NCI-H1694 (cell line): ENCODE measurements around the gene GABARAPL1.
"Not testable (repeated sequence)": the region's sequence is repeated elsewhere in the genome, so short reads cannot be mapped to it uniquely, and the experiment has no call there.

Experiments used
- DNase-seq: peaks from one replicate; lab custom pipeline; 2025; lab: John Stamatoyannopoulos, UW

Gene GABARAPL1

DNA sequence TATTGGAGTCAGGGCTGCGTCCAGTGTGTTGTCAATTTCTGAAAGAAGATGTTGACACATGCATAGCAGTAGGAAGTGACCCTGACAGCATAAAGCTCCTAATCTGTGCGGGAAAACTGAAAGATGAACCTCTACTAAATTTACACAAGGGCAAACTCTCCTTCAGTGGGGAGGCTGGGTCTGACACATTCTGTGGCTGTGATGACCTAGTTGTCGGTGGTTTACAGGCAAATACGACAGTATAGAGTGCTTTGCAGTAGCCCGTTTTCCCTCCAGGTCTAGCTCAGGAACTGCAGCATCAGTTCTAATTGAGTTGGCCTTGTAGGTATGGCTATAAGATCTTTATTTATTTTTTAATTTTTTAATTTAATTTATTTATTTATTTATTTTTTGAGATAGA lies 14.8 kb upstream of the GABARAPL1 start:
- DNase-seq: no peak

DNA sequence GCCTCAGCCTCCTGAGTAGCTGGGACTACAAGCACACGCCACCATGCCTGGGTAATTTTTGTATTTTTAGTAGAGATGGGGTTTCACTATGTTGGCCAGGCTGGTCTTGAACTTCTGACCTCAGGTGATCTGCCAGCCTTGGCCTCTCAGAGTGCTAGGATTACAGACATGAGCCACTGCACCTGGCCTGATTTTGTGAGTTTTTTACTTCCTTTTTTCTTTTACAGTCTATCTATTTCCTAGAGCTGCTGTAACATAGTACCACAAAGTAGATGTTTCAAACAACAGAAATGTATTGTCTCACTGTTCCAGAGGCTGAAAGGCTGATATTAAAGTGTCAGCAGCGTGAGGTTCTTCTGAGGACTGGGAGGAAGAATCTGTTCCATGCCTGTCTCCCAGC lies 8.2 kb upstream of the GABARAPL1 start:
- not testable (repeated sequence) for DNase-seq

DNA sequence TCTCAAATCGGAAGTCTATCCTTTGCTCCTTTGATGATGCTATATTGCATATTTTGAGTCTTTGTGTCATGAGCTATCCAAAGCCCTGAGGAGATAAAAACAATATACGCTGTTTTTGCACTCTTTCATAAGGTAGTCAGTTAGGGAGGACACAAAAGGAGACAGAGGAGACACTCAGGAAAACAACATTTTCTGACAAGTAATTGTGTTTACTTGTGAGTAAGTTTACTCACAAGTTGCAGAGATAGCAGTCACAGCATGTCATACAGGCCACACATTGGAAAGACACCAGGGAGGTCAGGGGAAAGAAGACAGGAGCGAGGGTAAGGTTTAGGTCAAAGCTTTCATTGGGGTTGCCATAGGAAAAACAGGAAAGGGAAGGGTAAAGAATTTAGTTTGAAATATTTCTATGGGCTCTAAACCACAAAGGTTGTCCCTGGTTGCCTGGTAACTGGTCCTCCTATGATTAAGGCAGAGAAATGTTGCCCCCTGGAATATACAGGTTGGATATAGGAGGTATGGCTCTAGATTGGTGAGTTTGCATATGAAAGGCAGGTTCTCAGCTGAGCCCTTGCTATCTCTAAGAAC lies 7.4 kb upstream of the GABARAPL1 start:
- DNase-seq: no peak

DNA sequence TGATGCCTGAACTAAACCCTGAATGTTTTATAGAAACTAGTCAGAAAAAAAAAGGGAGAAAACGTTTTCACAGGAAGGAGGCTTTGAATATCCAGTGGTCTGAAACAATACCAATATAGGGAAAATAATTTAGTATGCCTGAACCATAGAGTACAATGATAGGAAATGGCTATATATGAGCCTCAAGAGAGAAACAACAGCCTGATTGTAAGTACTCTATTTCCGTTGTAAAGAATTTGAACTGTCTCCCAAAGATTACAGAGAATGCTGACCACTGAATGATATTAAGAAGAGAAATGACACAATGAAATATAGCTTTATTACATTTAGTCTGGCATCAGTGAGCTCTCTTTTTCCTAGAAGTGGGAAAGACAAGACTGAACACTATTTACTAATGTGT lies 5.5 kb upstream of the GABARAPL1 start:
- DNase-seq: no peak

DNA sequence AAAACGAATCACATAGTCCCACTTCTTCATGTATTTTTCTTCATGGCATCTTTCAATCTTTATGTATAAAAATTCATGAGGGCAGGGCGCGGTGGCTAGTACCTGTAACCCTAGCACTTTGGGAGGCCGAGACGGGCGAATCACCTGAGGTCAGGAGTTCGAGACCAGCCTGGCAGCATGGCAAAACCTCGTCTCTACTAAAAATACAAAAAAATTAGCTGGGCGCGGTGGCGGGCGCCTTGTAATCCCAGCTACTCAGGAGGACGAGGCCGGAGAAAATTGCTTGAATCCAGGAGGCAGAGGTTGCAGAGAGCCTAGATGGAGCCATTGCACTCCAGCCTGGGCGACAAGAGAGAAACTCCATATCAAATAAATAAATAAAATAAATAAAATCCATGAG lies 2.5 kb upstream of the GABARAPL1 start:
- DNase-seq: no peak

DNA sequence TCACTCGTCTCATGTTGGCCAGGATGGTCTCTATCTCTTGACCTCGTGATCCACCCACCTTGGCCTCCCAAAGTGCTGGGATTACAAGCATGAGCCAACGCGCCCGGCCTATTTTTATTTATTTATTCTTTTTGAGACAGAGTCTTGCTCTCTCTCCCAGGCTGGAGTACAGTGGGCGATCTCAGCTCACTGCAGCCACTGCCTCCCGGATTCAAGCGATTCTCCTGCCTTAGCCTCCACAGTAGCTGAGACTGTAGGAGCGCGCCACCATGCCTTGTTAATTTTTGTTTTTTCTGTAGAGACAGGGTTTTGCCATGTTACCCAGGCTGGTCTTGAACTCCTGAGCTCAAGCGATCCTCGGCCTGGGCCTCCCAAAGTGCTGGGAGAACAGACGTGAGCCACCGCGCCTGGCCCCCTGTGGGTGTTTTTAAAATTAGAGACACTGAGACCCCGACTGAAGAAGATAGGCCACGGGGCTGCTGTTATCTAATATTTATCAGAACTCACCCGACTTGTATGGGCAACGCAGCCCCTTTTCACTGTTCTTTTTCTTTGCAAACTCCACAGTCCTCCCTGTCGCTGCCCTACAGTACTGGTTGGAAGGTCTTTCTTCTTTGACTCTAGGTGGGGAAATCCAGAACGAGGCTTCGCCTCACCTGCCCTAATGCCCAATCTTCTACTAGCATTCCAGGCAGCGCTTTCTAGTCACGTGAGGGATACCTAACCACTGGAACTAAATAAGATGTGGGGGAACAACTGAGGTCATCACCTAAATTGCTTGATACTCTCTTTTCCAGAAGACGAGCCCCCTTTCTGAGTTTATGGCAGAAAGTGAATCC lies 1.4 kb upstream of the GABARAPL1 start:
- no peak for DNase-seq

DNA sequence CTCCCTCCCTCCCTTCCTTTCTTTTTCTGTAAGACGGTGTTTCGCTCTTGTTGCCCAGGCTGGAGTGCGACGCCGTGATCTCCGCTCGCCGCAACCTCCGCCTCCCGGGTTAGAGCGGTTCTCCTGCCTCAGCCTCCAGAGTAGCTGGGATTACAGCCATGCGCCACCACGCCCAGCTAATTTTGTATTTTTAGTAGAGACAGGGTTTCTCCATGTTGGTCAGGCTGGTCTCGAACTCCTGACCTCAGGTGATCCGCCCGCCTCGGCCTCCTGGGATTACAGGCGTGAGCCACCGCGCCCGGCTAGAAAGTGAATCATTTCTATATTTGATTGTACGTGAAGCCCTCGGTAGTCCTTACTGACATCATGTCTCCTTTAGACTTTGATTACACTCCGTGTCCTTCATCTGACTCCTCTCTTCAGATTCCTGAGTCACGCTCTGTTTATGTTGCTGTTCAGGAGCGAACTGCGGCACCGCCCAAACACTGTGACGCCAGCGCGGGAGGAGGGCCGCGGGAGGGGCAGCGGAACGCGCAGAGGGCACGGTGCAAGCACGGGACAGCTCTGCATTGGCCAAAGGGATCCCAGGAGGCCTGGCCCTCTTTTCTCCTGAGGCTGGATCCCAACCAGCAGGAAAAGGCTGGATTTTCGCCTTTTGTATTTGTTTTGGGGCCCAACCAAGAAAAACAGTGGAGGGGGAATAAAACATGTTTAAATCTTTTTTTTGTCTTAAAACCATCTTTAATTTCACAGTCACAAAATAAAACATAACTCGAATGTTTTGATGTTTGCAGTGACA lies 538 bp upstream of the GABARAPL1 start:
- DNase-seq: no peak

DNA sequence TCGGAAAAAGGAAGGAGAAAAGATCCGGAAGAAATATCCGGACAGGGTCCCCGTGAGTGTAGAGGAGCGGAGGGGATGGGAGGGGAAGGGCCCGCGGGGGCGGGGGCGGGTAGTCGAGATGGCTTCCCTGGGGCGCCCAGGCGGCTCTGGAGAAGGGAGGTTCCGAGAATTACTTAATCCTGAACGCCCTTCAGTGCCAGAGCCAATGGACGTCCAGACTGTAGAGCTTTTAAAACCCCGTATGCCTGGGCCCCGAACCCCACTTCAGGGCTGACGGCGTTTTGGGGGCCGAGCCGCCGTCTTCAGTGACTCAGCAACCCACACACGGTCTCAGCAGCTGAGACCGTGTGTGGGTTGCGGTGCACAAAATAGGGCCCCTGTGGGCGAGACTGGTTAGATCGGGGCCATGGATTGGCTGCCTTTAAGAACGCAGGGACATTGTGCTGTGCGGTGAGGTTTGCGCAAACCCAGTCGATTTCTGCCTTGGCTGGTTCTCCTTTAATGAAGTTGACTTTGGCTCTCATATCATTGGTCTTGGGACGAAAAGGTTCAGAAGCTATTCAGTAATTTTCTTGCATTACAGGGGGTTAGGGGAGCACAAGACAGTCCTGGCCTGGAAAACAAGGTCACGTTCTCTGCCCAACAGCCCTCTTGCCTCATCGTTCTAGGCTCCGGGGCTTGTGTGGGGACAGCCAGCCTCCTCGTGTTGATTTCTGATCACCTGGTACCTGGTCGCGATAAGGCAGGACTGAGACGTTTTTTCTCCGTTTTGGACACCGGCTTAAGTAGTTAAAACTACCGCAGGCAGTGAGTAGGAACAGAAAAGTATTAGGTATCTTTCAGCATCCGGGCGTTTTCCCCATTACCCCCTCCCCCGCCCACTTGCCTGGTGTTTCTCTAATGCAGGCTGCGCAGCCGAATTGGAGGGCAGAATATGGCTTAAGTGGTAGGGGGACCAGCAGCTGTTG lies 775 bp downstream of the GABARAPL1 start:
- no peak for DNase-seq

DNA sequence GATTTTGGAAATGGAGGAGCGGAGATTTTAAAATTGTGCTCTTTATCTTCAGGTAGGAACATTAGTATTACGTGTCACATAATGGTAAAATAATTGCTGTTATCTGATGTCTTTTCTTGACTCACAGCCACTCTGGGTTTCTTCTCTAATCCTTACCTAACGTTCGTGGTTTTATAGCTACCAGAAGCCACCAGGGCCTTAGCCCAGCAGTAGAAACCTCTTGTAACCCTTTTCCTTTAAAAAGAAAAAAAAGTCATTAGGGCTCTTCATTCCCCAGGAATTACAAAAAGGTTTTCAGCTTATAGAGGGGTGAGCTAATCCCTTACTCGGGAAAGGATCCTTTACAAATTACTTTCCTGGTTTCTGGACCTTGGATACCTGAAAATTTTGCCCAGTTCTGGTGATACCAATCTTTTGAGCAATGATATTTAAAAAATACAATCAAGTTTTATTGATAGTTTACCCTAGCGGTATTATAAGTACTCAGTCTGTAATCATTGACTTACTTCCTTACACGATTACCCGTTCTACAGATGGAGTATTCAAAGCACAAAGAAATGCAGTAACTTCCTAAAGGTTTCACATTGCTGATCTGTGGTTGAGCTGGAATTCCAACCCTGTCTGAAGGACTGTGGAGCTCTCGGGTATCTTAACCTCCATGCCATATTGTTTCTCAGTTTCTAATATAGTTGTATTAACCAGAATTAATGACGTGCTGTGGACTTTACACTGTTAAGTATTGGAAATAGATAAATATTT lies 1.6 kb downstream of the GABARAPL1 start:
- DNase-seq: no peak

DNA sequence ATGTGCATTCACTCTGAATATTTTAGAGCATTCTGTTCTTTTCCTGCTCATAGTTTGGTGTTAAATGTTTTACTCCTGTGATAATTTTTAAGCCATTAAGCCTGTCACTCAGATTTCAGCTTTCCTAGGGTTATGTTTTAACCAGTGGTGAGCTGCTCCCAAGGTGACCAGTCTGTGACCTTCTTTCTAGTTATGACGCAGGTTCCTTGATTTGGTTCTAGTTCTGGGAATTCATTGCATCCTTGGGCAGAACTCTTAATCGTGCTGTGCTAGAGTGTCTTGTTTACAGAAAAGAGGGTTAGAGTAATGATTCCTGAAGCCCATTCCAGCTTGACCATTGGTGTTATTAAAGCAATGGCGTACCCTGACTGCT lies 2.2 kb downstream of the GABARAPL1 start:
- no peak for DNase-seq

DNA sequence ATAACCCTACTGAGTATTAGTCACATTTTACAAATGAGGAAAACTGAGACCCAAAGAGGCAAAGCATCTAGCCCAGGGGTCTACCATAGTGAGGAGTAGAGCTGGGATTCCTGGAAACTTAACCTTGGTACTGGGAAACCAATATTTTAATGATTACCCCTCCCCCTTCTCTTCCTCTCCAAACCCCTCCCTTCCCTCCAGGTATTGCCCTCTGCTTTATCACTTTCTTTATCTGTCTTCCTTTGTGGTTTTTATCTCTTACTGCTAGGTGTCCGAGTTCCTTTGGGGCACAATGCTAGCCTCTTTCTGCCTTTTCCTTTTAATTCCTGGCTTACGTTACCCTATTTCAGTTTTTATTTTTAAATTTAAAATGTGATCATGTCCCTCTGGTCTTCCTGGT lies 2.8 kb downstream of the GABARAPL1 start:
- DNase-seq: no peak

DNA sequence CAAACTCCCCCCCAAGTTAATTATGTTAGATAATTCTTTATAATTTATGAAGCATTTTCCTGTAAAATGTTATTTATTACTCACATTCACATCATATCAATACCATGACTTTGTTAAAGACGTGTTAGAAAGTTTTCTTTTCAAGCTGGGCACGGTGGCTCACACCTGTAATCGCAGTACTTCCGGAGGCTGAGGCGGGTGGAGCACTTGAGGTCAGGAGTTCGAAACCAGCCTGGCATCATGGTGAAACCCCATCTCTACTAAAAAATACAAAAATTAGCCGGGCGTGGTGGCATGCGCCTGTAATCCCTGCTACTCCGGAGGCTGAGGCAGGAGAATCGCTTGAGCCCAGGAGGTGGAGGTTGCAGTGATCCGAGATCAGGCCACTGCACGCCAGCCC lies 3.3 kb downstream of the GABARAPL1 start:
- DNase-seq: not testable (repeated sequence)

DNA sequence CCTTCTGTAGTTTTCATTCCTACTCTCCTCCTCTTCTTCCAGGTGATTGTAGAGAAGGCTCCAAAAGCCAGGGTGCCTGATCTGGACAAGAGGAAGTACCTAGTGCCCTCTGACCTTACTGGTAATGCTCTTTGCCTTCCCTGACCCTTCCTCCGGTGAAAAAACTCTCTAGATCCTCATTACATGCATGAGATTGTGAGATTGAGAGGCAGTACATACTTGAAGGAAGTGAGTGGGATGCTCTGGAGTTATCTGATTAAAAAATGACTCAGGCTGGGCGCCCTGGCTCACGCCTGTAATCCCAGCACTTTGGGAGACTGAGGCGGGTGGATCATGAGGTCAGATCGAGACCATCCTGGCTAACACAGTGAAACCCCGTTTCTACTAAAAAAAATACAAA lies 5.3 kb downstream of the GABARAPL1 start:
- no peak for DNase-seq

DNA sequence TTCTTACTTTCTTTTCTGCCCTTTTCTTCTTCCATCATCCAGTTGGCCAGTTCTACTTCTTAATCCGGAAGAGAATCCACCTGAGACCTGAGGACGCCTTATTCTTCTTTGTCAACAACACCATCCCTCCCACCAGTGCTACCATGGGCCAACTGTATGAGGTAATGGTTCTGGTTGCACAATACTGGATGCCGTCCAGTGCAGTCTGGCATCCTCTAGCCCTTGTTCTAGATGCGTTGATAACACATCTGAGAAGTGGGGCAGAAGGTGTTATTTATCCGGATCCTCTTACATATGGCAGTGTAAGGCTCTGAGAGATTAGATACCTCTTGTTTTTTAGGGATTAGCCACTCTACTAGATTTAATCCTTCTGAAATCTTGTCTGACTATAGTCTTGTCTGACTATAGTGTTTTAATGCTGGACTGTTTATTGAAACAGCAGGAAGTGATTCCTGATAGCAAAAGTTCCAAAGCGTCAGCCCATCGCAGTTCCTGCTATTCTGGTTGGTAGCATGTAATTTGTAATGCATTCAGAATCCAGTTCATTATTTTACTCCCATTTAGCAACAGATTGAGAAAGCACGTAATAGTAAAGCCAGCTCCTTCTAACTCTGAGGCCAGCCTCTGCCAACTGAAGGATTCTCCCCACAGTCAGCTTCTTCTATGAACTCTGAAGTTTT lies 7.9 kb downstream of the GABARAPL1 start:
- no peak for DNase-seq

DNA sequence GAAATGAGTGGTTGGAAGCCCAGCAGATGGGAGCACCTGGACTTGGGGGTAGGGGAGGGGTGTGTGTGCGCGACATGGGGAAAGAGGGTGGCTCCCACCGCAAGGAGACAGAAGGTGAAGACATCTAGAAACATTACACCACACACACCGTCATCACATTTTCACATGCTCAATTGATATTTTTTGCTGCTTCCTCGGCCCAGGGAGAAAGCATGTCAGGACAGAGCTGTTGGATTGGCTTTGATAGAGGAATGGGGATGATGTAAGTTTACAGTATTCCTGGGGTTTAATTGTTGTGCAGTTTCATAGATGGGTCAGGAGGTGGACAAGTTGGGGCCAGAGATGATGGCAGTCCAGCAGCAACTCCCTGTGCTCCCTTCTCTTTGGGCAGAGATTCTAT lies 9.2 kb downstream of the GABARAPL1 start:
- DNase-seq: no peak

DNA sequence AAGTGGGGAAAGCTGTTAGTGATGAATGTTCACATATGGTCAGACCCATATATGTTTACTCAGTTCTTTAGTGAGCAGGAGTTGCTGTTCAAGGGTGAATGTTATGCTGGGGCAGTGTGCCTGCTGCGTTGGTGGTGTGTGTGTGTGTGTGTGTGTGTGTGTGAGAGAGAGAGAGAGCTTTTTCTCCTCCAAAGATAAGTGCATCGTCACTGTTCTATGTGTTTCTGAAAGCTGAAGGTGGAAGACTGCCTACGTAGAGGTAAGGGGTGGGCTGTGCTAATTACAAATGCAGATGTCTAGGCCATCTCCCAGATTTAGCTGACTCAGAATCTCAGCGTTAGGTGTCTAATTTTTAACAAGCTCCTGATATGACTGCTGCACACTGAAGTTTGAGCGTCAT lies 10.5 kb downstream of the GABARAPL1 start:
- no peak for DNase-seq

DNA sequence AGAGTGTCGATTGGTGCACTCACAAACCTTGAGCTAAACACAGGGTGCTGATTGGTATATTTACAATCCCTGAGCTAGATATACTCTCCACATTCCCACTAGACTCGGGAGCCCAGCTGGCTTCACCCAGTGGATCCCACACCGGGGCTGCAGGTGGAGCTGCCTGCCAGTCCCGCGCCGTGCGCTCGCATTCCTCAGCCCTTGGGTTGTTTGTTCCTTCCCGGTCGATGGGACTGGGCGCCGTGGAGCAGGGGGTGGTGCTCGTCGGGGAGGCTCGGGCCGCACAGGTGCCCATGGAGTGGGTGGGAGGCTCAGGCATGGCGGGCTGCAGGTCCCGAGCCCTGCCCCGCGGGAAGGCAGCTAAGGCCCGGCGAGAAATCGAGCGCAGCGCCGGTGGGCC lies 12.7 kb downstream of the GABARAPL1 start:
- not testable (repeated sequence) for DNase-seq

DNA sequence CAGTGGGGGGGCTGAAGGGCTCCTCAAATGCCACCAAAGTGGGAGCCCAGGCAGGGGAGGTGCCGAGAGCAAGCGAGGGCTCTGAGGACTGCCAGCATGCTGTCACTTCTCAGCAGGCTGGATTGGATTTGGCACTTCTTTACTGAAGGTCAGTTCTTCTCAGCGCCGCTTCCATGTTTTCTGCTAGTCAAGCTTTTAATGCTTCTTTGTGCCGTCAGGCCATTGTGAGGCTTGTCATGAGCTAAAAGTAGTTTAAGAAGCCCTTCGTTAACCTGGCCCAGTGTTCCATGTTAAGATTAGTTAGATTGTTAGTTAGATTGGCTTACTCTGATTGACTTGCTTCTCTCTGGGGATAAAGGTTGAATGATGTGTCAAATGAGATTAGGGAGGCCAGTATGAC lies 13.4 kb downstream of the GABARAPL1 start:
- no peak for DNase-seq

DNA sequence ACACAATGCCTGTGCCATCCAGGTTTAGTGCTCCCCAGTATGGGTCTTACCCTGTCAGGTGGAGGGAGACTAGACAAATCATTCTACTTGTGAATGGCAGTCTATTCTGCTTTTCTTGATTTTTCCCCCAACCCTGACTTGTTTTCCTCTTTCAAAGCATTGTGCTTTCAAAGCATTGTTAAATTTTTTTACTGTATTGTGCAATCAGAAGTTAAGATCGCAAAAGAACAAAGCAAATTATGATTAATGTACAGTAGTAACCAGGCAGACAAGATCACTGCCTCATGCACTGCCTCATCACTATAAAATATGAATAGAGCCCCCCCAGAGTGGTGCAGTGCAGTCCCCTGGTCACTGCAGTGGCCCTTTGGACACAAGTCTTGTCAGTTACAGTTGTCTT lies 14.1 kb downstream of the GABARAPL1 start:
- no peak for DNase-seq

DNA sequence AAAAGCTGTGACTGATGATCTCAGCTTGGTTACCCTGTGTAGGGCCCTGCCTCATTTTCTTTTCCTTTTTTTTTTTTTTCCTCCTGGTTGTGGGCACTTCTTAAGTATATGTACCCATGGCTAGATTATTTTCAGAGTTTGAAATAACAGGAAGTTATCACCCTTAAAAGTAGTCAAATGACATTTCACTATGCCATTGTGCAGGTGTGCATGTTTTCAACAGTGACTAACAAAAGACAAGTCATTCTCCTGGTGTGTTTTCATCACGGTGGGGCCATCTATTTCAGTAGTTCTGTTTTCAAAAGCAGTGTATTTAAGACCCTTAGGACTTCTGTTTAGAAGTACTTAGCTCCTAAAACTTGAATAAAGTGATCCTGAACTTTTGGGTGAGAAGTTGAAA lies 15.0 kb downstream of the GABARAPL1 start:
- no peak for DNase-seq

DNA sequence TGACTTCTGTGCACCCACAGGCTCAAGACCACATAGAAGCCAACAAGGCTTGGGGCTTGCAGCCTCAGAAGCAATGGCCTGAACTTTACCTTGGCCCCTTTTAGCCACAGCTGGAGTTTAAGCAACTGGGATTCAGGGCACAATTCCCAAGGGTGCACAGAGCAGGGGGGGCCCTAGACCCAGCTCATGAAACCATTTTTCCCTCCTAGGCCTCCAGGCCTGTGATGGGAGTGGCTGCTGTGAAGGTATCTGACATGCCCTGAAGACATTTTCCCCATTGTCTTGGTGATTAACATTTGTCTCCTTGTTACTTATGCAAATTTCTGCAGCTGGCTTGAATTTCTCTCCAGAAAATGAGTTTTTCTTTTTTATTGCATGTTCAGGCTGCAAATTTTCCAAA lies 21.9 kb downstream of the GABARAPL1 start:
- no peak for DNase-seq
